Activated B cell treated with CpG ODN at 0.5 μM for 24 hours (primary cell): ENCODE measurements around the gene BPGM. TPM values are rescaled to one million over a fixed set of nuclear protein-coding genes. Genes with fewer than 3 reads are reported as not detected.

Experiments used
- ATAC-seq: fragments of 200-7000 bp; cut with Tn5 transposase; one replicate; pipeline ENCODE4 v1.10.0; 2021; ENCODE audit warnings: low read depth, mild to moderate bottlenecking, moderate library complexity
- CTCF ChIA-PET: fragments of 350-600 bp; sonication (Branson Sonifier 250); formaldehyde crosslinking; loops from one replicate; lab custom pipeline; 2021; ENCODE audit warnings: antibody characterized with exemption; lab: Charles Lee
- POLR2A ChIA-PET: fragments of 350-600 bp; sonication (Branson Sonifier 250); formaldehyde crosslinking; loops from one replicate; lab custom pipeline; 2021; ENCODE audit warnings: antibody characterized with exemption; lab: Charles Lee
- DNase-seq: peaks from one replicate; pipeline ENCODE4 v3.0.0; 2022
- H3K27ac Mint-ChIP-seq: one replicate; pipeline ENCODE4 v1.8.0; 2020; ENCODE audit warnings: mixed read lengths
- H3K27me3 Mint-ChIP-seq: one replicate; pipeline ENCODE4 v1.8.0; 2021; ENCODE audit warnings: mixed read lengths
- H3K36me3 Mint-ChIP-seq: one replicate; pipeline ENCODE4 v1.8.0; 2021; ENCODE audit warnings: low read depth, mixed read lengths
- H3K4me1 Mint-ChIP-seq: one replicate; pipeline ENCODE4 v1.8.0; 2021; ENCODE audit warnings: mixed read lengths
- H3K4me3 Mint-ChIP-seq: one replicate; pipeline ENCODE4 v1.8.0; 2020; ENCODE audit warnings: mild to moderate bottlenecking, mixed read lengths
- H3K9me3 Mint-ChIP-seq: one replicate; pipeline ENCODE4 v1.8.0; 2020; ENCODE audit warnings: mixed read lengths
- CTCF ChIP-seq: fragments of 200-600 bp; IDR thresholded peaks from one replicate; pipeline ENCODE4 v1.8.0; 2022; ENCODE audit warnings: antibody characterized with exemption, mild to moderate bottlenecking
- intact Hi-C: fragments of 100-400 bp; cut with micrococcal nuclease; formaldehyde crosslinking; loops from one replicate; pipeline ENCODE4 v1.15.1; 2024
- total RNA-seq: library from RNA; stranded (reverse); gene quantifications from 2 replicates; pipeline ENCODE4 v1.2.3, GENCODE V29; 2022

BPGM gene
- total RNA-seq, 1 donor from 2014 or later = 10.1 TPM

DNA sequence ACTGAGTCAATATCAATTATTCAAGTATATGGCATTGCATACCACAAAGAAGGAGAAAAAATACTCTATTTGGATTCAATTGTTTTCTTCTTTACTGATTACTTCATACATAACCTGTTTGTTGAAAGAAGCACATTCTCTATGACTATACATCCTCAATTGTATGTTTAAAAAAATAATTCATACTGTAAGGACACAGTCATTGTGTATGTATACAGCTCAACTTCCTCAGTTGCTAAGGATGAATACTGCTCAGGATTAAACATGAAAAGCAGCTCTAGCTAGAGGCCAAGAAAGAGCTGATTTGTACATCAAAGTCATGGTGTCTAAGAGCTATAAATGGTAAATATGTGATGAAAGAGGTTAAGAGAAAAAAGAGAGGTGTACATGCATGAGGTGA lies 15.8 kb upstream of the BPGM start:
- no peak for DNase-seq
- Mint-ChIP-seq H3K27me3 (peaks cover 18% of the 10 kb centered on the region), H3K4me3 (no peak overlapping the region), H3K36me3 (no peaks in the 10 kb centered on the region), H3K9me3 (no peaks in the 10 kb centered on the region), H3K27ac (no peak overlapping the region), H3K4me1 (peaks cover 2% of the 10 kb centered on the region)
- intact Hi-C loops = no loop called here
- POLR2A ChIA-PET = interaction anchor here (4.1 kb wide), 1 partner anchor 16 kb away, joined by 14 read pairs; the partner anchor contains the start of gene BPGM
- CTCF ChIA-PET = interaction anchor here (4.8 to 6.3 kb wide), 4 partner anchors 16 to 356 kb away, joined by 23 to 56 read pairs (median 47); partner anchors contain the start of genes AGBL3 and BPGM
- no peak for TF ChIP-seq CTCF
- no peak for ATAC-seq

- POLR2A ChIA-PET = interaction anchor here (1.3 to 4.1 kb wide), 2 partner anchors 14 to 199 kb away, joined by 3 to 14 read pairs; partner anchors contain the start of gene BPGM
Measured at GRCh38 chr7:134632052-134632451, 14.6 kb upstream of the BPGM start.

DNA sequence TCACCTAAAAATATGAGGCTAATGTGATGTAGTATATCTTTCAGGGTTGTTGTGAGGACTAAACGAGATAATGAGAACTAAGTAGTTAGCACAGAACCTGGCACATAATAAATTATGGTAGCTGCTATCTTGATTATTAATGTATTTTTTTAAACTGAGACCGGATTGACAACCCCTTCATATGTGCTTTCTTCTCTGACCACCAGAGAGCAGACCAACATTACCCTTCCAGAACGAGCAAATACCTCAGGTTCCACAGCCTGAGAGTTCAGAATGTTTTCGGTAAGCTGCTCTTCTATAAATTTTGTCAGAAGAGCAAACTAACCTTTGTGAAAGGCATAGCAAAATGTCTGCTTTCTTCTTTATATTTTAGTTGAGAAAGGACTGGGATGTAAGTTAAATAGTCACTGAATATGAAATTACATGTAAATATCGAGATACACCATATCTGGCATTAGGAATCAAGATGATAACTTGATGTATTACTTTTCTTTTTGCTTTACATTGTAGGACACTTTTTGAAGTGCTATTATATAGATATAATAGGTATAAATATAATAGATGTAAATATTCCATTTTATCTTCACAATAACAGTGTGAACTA lies 13.6 kb upstream of the BPGM start:
- Mint-ChIP-seq H3K4me1 (peaks cover 10% of the 10 kb centered on the region), H3K27me3 (peaks cover 14% of the 10 kb centered on the region), H3K27ac (no peak overlapping the region), H3K9me3 (no peaks in the 10 kb centered on the region), H3K36me3 (no peaks in the 10 kb centered on the region), H3K4me3 (no peak overlapping the region)
- ChIA-PET POLR2A (interaction anchor here (2.3 to 4.1 kb wide), 2 partner anchors 13 to 537 kb away, joined by 10 to 14 read pairs; partner anchors contain the start of genes BPGM and CYREN), CTCF (interaction anchor here (0.5 to 6.3 kb wide), 23 partner anchors 9 to 641 kb away, joined by 3 to 56 read pairs (median 4); partner anchors contain the start of genes AGBL3, BPGM and CYREN)
- ATAC-seq (peak; percentile 71), DNase-seq (no peak)
- no peak for TF ChIP-seq CTCF
- intact Hi-C loops = loop anchor here (1.0 kb wide), 8 partner anchors 68 to 702 kb away; partner anchors contain the start of genes CYREN and WDR91

More at GRCh38 chr7:134632052-134632451, 14.6 kb upstream of the BPGM start:
- DNase-seq (no peak), ATAC-seq (no peak)
- H3K9me3 Mint-ChIP-seq = no peaks in the 10 kb centered on the region
- peaks cover 10% of the 10 kb centered on the region for H3K4me1 Mint-ChIP-seq
- no peak for TF ChIP-seq CTCF
- CTCF ChIA-PET = interaction anchor here (0.7 to 6.3 kb wide), 11 partner anchors 11 to 539 kb away, joined by 3 to 56 read pairs (median 9); partner anchors contain the start of genes AGBL3, BPGM and CYREN
- H3K4me3 Mint-ChIP-seq = no peak overlapping the region
- intact Hi-C loops = no loop called here
- H3K27me3 Mint-ChIP-seq = peaks cover 17% of the 10 kb centered on the region
- no peak overlapping the region for H3K27ac Mint-ChIP-seq
- H3K36me3 Mint-ChIP-seq = no peaks in the 10 kb centered on the region

GRCh38 chr7:134636008-134636449 lies 10.6 kb upstream of the BPGM start:
- ChIA-PET CTCF (interaction anchor here (4.2 to 6.3 kb wide), 4 partner anchors 11 to 318 kb away, joined by 30 to 56 read pairs (median 47); partner anchors contain the start of gene BPGM), POLR2A (interaction anchor here (2.2 kb wide), 1 partner anchor 10 kb away, joined by 16 read pairs; the partner anchor contains the start of gene BPGM)
- Mint-ChIP-seq H3K9me3 (no peaks in the 10 kb centered on the region), H3K27ac (no peak overlapping the region), H3K4me3 (no peak overlapping the region), H3K36me3 (no peaks in the 10 kb centered on the region), H3K27me3 (peaks cover 3% of the 10 kb centered on the region), H3K4me1 (peaks cover 10% of the 10 kb centered on the region)
- TF ChIP-seq CTCF = no peak
- peak; percentile 28 for ATAC-seq
- no peak for DNase-seq
- intact Hi-C loops = loop anchor here (1.0 kb wide), 1 partner anchor 10 kb away; the partner anchor contains the start of gene BPGM

- CTCF ChIA-PET = interaction anchor here (0.6 kb wide), 1 partner anchor 533 kb away, joined by 3 read pairs; no protein-coding TSS in a partner anchor
- ATAC-seq = no peak
- POLR2A ChIA-PET = interaction anchor here (2.2 kb wide), 1 partner anchor 9 kb away, joined by 16 read pairs; the partner anchor contains the start of gene BPGM
- Mint-ChIP-seq H3K27ac (no peak overlapping the region), H3K36me3 (no peaks in the 10 kb centered on the region), H3K9me3 (peaks cover 6% of the 10 kb centered on the region), H3K4me1 (peaks cover 10% of the 10 kb centered on the region), H3K4me3 (no peak overlapping the region), H3K27me3 (peaks cover 3% of the 10 kb centered on the region)
- no peak for DNase-seq
- TF ChIP-seq CTCF = no peak
- intact Hi-C loops = no loop called here
Measured at GRCh38 chr7:134637441-134637840, 9.2 kb upstream of the BPGM start.
